Left forelimb (tissue), 1 donor: ENCODE results near the gene OPTC.

Experiments
- DNase-seq: peaks from one replicate; pipeline ENCODE4 v3.0.0-alpha.2; 2018; ENCODE audit warnings: low spot score

OPTC gene

GRCh38 chr1:203491664-203492063 is 2.3 kb upstream of the OPTC start:
- DNase-seq, result no peak

- DNase-seq, result no peak
Observed at GRCh38 chr1:203492082-203492747, 1.7 kb upstream of the OPTC start.

GRCh38 chr1:203492748-203493130 is 1.2 kb upstream of the OPTC start:
- no peak for DNase-seq

GRCh38 chr1:203495845-203496244 is 1.9 kb downstream of the OPTC start:
- DNase-seq, result no peak

GRCh38 chr1:203497269-203497777 is 3.4 kb downstream of the OPTC start:
- no peak for DNase-seq

- DNase-seq, result no peak
Observed at GRCh38 chr1:203499643-203500278, 5.8 kb downstream of the OPTC start.

- DNase-seq, result no peak
Observed at GRCh38 chr1:203500279-203500678, 6.3 kb downstream of the OPTC start.

GRCh38 chr1:203503836-203504235 is 9.9 kb downstream of the OPTC start:
- no peak for DNase-seq

GRCh38 chr1:203504400-203505250 is 10.7 kb downstream of the OPTC start:
- peak; percentile 81 for DNase-seq

- DNase-seq, result no peak
Observed at GRCh38 chr1:203505526-203506204, 11.7 kb downstream of the OPTC start.

- no peak for DNase-seq
Observed at GRCh38 chr1:203506858-203507626, 13.1 kb downstream of the OPTC start.

- DNase-seq, result no peak
Observed at GRCh38 chr1:203507759-203508158, 13.8 kb downstream of the OPTC start.

- no peak for DNase-seq
Observed at GRCh38 chr1:203508463-203509073, 14.6 kb downstream of the OPTC start.

GRCh38 chr1:203509135-203509534 is 15.2 kb downstream of the OPTC start:
- no peak for DNase-seq

- no peak for DNase-seq
Observed at GRCh38 chr1:203511513-203511912, 17.6 kb downstream of the OPTC start.

GRCh38 chr1:203511930-203512329 is 18.0 kb downstream of the OPTC start:
- DNase-seq, result no peak

- DNase-seq, result no peak
Observed at GRCh38 chr1:203512517-203512847, 18.5 kb downstream of the OPTC start.

GRCh38 chr1:203512848-203513584 is 19.1 kb downstream of the OPTC start:
- no peak for DNase-seq

- DNase-seq, result no peak
Observed at GRCh38 chr1:203513585-203514031, 19.7 kb downstream of the OPTC start.

- DNase-seq, result no peak
Observed at GRCh38 chr1:203516184-203516583, 22.2 kb downstream of the OPTC start.
